Karpas-422 (cell line): Measurements from ENCODE around the gene LRRC4C. TPM values are rescaled to one million over a fixed set of nuclear protein-coding genes. Genes with fewer than 3 reads are reported as not detected.

ENCODE experiments used
- DNase-seq: peaks from one replicate; pipeline ENCODE4 v3.0.0-alpha.2; 2015
- H2AFZ ChIP-seq: fragments of 200-600 bp; sonication (generic); 2 replicates; pipeline ENCODE4 v1.6.1; 2014; ENCODE audit warnings: antibody characterized with exemption, low read length, mixed read lengths
- H3K27ac ChIP-seq: fragments of 200-600 bp; sonication (generic); 2 replicates; pipeline ENCODE4 v1.5.1; 2014; ENCODE audit warnings: mild to moderate bottlenecking, low read length, moderate library complexity
- H3K27me3 ChIP-seq: fragments of 200-600 bp; sonication (generic); 2 replicates; pipeline ENCODE4 v1.6.1; 2014; ENCODE audit warnings: low read length, mixed read lengths
- H3K36me3 ChIP-seq: fragments of 200-600 bp; sonication (generic); 2 replicates; pipeline ENCODE4 v1.6.1; 2014; ENCODE audit warnings: low read length, mixed read lengths; ENCODE audit not compliant: insufficient read depth
- H3K4me1 ChIP-seq: fragments of 200-600 bp; sonication (generic); 2 replicates; pipeline ENCODE4 v1.6.1; 2014; ENCODE audit warnings: mild to moderate bottlenecking, low read length, mixed read lengths
- H3K4me2 ChIP-seq: fragments of 200-600 bp; sonication (generic); 2 replicates; pipeline ENCODE4 v1.6.1; 2014; ENCODE audit warnings: low read length, low read depth, mild to moderate bottlenecking; ENCODE audit not compliant: poor library complexity, severe bottlenecking
- H3K4me3 ChIP-seq: fragments of 200-600 bp; sonication (generic); 2 replicates; pipeline ENCODE4 v1.5.1; 2014; ENCODE audit warnings: mild to moderate bottlenecking, antibody characterized with exemption, low read length, mixed read lengths
- H3K79me2 ChIP-seq: fragments of 200-600 bp; sonication (generic); 2 replicates; pipeline ENCODE4 v1.6.1; 2014; ENCODE audit warnings: mild to moderate bottlenecking, low read length, mixed read lengths
- H3K9ac ChIP-seq: fragments of 200-600 bp; sonication (generic); 2 replicates; pipeline ENCODE4 v1.6.0; 2014; ENCODE audit warnings: low read length
- H3K9me2 ChIP-seq: fragments of 200-600 bp; sonication (generic), shearing (Covaris generic); replicated peaks from 2 replicates; pipeline ENCODE4 v1.6.0; 2014; ENCODE audit warnings: mild to moderate bottlenecking, low read length, moderate library complexity; ENCODE audit not compliant: insufficient read depth
- H3K9me3 ChIP-seq: fragments of 300-700, 200-600 bp; sonication (generic); 2 replicates; pipeline ENCODE4 v1.6.1; 2014; ENCODE audit warnings: low read length, mixed read lengths
- H4K20me1 ChIP-seq: fragments of 200-600 bp; sonication (generic); 2 replicates; pipeline ENCODE4 v1.6.1; 2014; ENCODE audit warnings: mild to moderate bottlenecking, antibody characterized with exemption, low read length, low read depth; ENCODE audit not compliant: insufficient read depth
- total RNA-seq: library from RNA; depleted of rRNA; stranded (reverse); fragments of >200 nt; shearing (Covaris generic); gene quantifications from 2 replicates; pipeline ENCODE4 v1.2.3, GENCODE V29; 2014; ENCODE audit warnings: low replicate concordance

LRRC4C gene
- total RNA-seq, 1 experiment from 2014 or later = not detected

- peaks cover 47% of the 10 kb centered on the region for H3K9me3 ChIP-seq
- no peaks in the 10 kb centered on the region for H3K9me2 ChIP-seq
- H3K27me3 ChIP-seq = no peaks in the 10 kb centered on the region
- no peak for DNase-seq
- no peaks in the 10 kb centered on the region for H4K20me1 ChIP-seq
- no peak overlapping the region for H3K9ac ChIP-seq
- H3K27ac ChIP-seq = no peak overlapping the region
- no peaks in the 10 kb centered on the region for H3K79me2 ChIP-seq
- no peak overlapping the region for H2AFZ ChIP-seq
- H3K36me3 ChIP-seq = no peaks in the 10 kb centered on the region
- no peak overlapping the region for H3K4me2 ChIP-seq
- no peaks in the 10 kb centered on the region for H3K4me1 ChIP-seq
- H3K4me3 ChIP-seq = no peak overlapping the region
These were observed 696.4 kb downstream of the LRRC4C start for GRCh38 chr11:40763046-40763445.

- Histone ChIP-seq H3K9ac (no peak overlapping the region), H3K9me3 (peaks cover 48% of the 10 kb centered on the region), H3K4me3 (no peak overlapping the region), H3K27me3 (no peaks in the 10 kb centered on the region), H3K36me3 (no peaks in the 10 kb centered on the region), H3K79me2 (no peaks in the 10 kb centered on the region), H4K20me1 (no peaks in the 10 kb centered on the region), H3K9me2 (no peaks in the 10 kb centered on the region), H3K4me2 (no peak overlapping the region), H3K27ac (no peak overlapping the region), H3K4me1 (no peaks in the 10 kb centered on the region), H2AFZ (no peak overlapping the region)
- DNase-seq = no peak
These were observed 700.1 kb downstream of the LRRC4C start for GRCh38 chr11:40759341-40759740.

GRCh38 chr11:40754297-40754696 is 705.2 kb downstream of the LRRC4C start:
- H3K9me2 ChIP-seq = no peaks in the 10 kb centered on the region
- H2AFZ ChIP-seq = no peak overlapping the region
- H3K9me3 ChIP-seq = peaks cover 38% of the 10 kb centered on the region
- no peaks in the 10 kb centered on the region for H4K20me1 ChIP-seq
- H3K4me1 ChIP-seq = no peaks in the 10 kb centered on the region
- H3K4me3 ChIP-seq = no peak overlapping the region
- H3K36me3 ChIP-seq = no peaks in the 10 kb centered on the region
- no peak overlapping the region for H3K27ac ChIP-seq
- H3K9ac ChIP-seq = no peak overlapping the region
- no peaks in the 10 kb centered on the region for H3K27me3 ChIP-seq
- no peak overlapping the region for H3K4me2 ChIP-seq
- DNase-seq = no peak
- H3K79me2 ChIP-seq = no peaks in the 10 kb centered on the region

GRCh38 chr11:40746282-40746681 is 713.2 kb downstream of the LRRC4C start:
- Histone ChIP-seq H3K4me1 (no peaks in the 10 kb centered on the region), H3K79me2 (no peaks in the 10 kb centered on the region), H4K20me1 (no peaks in the 10 kb centered on the region), H3K27me3 (no peaks in the 10 kb centered on the region), H3K27ac (no peak overlapping the region), H3K9me2 (no peaks in the 10 kb centered on the region), H3K36me3 (no peaks in the 10 kb centered on the region), H3K9me3 (peaks cover 48% of the 10 kb centered on the region), H2AFZ (no peak overlapping the region), H3K4me2 (no peak overlapping the region), H3K9ac (no peak overlapping the region), H3K4me3 (no peak overlapping the region)
- no peak for DNase-seq

GRCh38 chr11:40732132-40732531 is 727.3 kb downstream of the LRRC4C start:
- Histone ChIP-seq H3K27me3 (no peaks in the 10 kb centered on the region), H4K20me1 (no peaks in the 10 kb centered on the region), H3K4me2 (no peak overlapping the region), H3K27ac (no peak overlapping the region), H3K4me1 (no peaks in the 10 kb centered on the region), H3K9ac (no peak overlapping the region), H3K79me2 (no peaks in the 10 kb centered on the region), H3K9me3 (peaks cover 5% of the 10 kb centered on the region), H3K36me3 (no peaks in the 10 kb centered on the region), H3K9me2 (no peaks in the 10 kb centered on the region), H2AFZ (0 out of 2 replicates have a peak overlapping the region, but pooled peaks have one; percentile 65), H3K4me3 (no peak overlapping the region)
- no peak for DNase-seq

GRCh38 chr11:40722179-40722795 is 737.2 kb downstream of the LRRC4C start:
- Histone ChIP-seq H3K9me2 (no peaks in the 10 kb centered on the region), H3K9me3 (peaks cover 28% of the 10 kb centered on the region), H4K20me1 (no peaks in the 10 kb centered on the region), H2AFZ (no peak overlapping the region), H3K27me3 (no peaks in the 10 kb centered on the region), H3K4me2 (no peak overlapping the region), H3K4me1 (no peaks in the 10 kb centered on the region), H3K9ac (no peak overlapping the region), H3K4me3 (no peak overlapping the region), H3K79me2 (no peaks in the 10 kb centered on the region), H3K27ac (no peak overlapping the region), H3K36me3 (no peaks in the 10 kb centered on the region)
- peak; percentile 65 for DNase-seq

- Histone ChIP-seq H3K4me3 (no peak overlapping the region), H3K9me3 (peaks cover 36% of the 10 kb centered on the region), H2AFZ (no peak overlapping the region), H4K20me1 (no peaks in the 10 kb centered on the region), H3K79me2 (no peaks in the 10 kb centered on the region), H3K4me2 (no peak overlapping the region), H3K4me1 (no peaks in the 10 kb centered on the region), H3K9ac (no peak overlapping the region), H3K27me3 (no peaks in the 10 kb centered on the region), H3K36me3 (no peaks in the 10 kb centered on the region), H3K27ac (no peak overlapping the region), H3K9me2 (no peaks in the 10 kb centered on the region)
- no peak for DNase-seq
These were observed 742.9 kb downstream of the LRRC4C start for GRCh38 chr11:40716344-40717130.

- H3K9me3 ChIP-seq = peaks cover 31% of the 10 kb centered on the region
- no peaks in the 10 kb centered on the region for H3K4me1 ChIP-seq
- H3K27ac ChIP-seq = no peak overlapping the region
- no peaks in the 10 kb centered on the region for H3K9me2 ChIP-seq
- no peak overlapping the region for H3K9ac ChIP-seq
- no peaks in the 10 kb centered on the region for H3K36me3 ChIP-seq
- H3K4me2 ChIP-seq = no peak overlapping the region
- no peaks in the 10 kb centered on the region for H3K27me3 ChIP-seq
- no peak overlapping the region for H3K4me3 ChIP-seq
- no peak for DNase-seq
- H2AFZ ChIP-seq = no peak overlapping the region
- H4K20me1 ChIP-seq = no peaks in the 10 kb centered on the region
- H3K79me2 ChIP-seq = no peaks in the 10 kb centered on the region
These were observed 746.4 kb downstream of the LRRC4C start for GRCh38 chr11:40713083-40713482.
